ENCODE measurements around the gene ZBTB7B. TPM values are rescaled to one million over a fixed set of nuclear protein-coding genes. Genes with fewer than 3 reads are reported as not detected.

Gene ZBTB7B
- total RNA-seq, 1 experiment from 2014 or later: 15.3 TPM

- no peaks in the 10 kb centered on the region for H3K27me3 ChIP-seq (replicated peaks)
- H3K27ac ChIP-seq: no peak overlapping the region
- H3K4me3 ChIP-seq: no peak overlapping the region
- no peaks in the 10 kb centered on the region for H3K36me3 ChIP-seq
- peaks cover 34% of the 10 kb centered on the region for H3K4me1 ChIP-seq (replicated peaks)
- no peak for DNase-seq (ENCODE audit: low read depth in 1 of 2, low spot score in 2 of 2)
- no peaks in the 10 kb centered on the region for H3K9me3 ChIP-seq (replicated peaks)
These were observed 51.0 kb downstream of the ZBTB7B start for GRCh38 chr1:155053531-155054105.

- Histone ChIP-seq H3K4me1 (replicated peaks) (peaks cover 9% of the 10 kb centered on the region), H3K36me3 (no peaks in the 10 kb centered on the region), H3K4me3 (no peak overlapping the region), H3K27me3 (replicated peaks) (no peaks in the 10 kb centered on the region), H3K27ac (no peak overlapping the region), H3K9me3 (replicated peaks) (no peaks in the 10 kb centered on the region)
- no peak for DNase-seq (ENCODE audit: low read depth in 1 of 2, low spot score in 2 of 2)
These were observed 54.5 kb downstream of the ZBTB7B start for GRCh38 chr1:155057104-155057503.

GRCh38 chr1:155057788-155058211, 55.2 kb downstream of the ZBTB7B start:
- no peak for DNase-seq (ENCODE audit: low read depth in 1 of 2, low spot score in 2 of 2)

GRCh38 chr1:155060736-155061135, 58.1 kb downstream of the ZBTB7B start:
- DNase-seq (ENCODE audit: low read depth in 1 of 2, low spot score in 2 of 2): no peak
- Histone ChIP-seq H3K27ac (no peak overlapping the region), H3K9me3 (replicated peaks) (0 out of 2 replicates have a peak, but pooled peaks cover 2% of the 10 kb centered on the region), H3K27me3 (replicated peaks) (no peaks in the 10 kb centered on the region), H3K4me1 (replicated peaks) (peaks cover 21% of the 10 kb centered on the region), H3K36me3 (no peaks in the 10 kb centered on the region), H3K4me3 (no peak overlapping the region)

More at GRCh38 chr1:155057788-155058211, 55.2 kb downstream of the ZBTB7B start:
- no peaks in the 10 kb centered on the region for H3K9me3 ChIP-seq (replicated peaks)
- no peak overlapping the region for H3K4me3 ChIP-seq
- no peaks in the 10 kb centered on the region for H3K27me3 ChIP-seq (replicated peaks)
- H3K36me3 ChIP-seq: no peaks in the 10 kb centered on the region
- no peak overlapping the region for H3K27ac ChIP-seq
- H3K4me1 ChIP-seq (replicated peaks): peaks cover 5% of the 10 kb centered on the region

- H3K4me1 ChIP-seq (replicated peaks): peaks cover 21% of the 10 kb centered on the region
- H3K36me3 ChIP-seq: no peaks in the 10 kb centered on the region
- H3K9me3 ChIP-seq (replicated peaks): 0 out of 2 replicates have a peak, but pooled peaks cover 2% of the 10 kb centered on the region
- H3K27ac ChIP-seq: no peak overlapping the region
- H3K4me3 ChIP-seq: no peak overlapping the region
- peak; percentile 81 to 94 for DNase-seq (ENCODE audit: low read depth in 1 of 2, low spot score in 2 of 2)
- no peaks in the 10 kb centered on the region for H3K27me3 ChIP-seq (replicated peaks)
These were observed 59.0 kb downstream of the ZBTB7B start for GRCh38 chr1:155061381-155062150.

- Histone ChIP-seq H3K27me3 (replicated peaks) (no peaks in the 10 kb centered on the region), H3K27ac (no peak overlapping the region), H3K4me3 (no peak overlapping the region), H3K36me3 (no peaks in the 10 kb centered on the region), H3K4me1 (replicated peaks) (peaks cover 21% of the 10 kb centered on the region), H3K9me3 (replicated peaks) (0 out of 2 replicates have a peak, but pooled peaks cover 2% of the 10 kb centered on the region)
- no peak for DNase-seq (ENCODE audit: low read depth in 1 of 2, low spot score in 2 of 2)
These were observed 59.6 kb downstream of the ZBTB7B start for GRCh38 chr1:155062151-155062686.

GRCh38 chr1:155062702-155063411, 60.3 kb downstream of the ZBTB7B start:
- no peaks in the 10 kb centered on the region for H3K27me3 ChIP-seq (replicated peaks)
- no peak for DNase-seq (ENCODE audit: low read depth in 1 of 2, low spot score in 2 of 2)
- 0 out of 2 replicates have a peak, but pooled peaks cover 2% of the 10 kb centered on the region for H3K9me3 ChIP-seq (replicated peaks)
- H3K27ac ChIP-seq: no peak overlapping the region
- no peaks in the 10 kb centered on the region for H3K36me3 ChIP-seq
- peaks cover 21% of the 10 kb centered on the region for H3K4me1 ChIP-seq (replicated peaks)
- H3K4me3 ChIP-seq: peak overlapping the region; percentile 87

GRCh38 chr1:155063550-155064110, 61.0 kb downstream of the ZBTB7B start, which contains the start of gene EFNA4:
Gene EFNA4 (plus strand): TSS chr1:155063740. CDS start chr1:155063824, 84 bp downstream.
- H3K27me3 ChIP-seq (replicated peaks): no peaks in the 10 kb centered on the region
- 0 out of 2 replicates have a peak, but pooled peaks cover 2% of the 10 kb centered on the region for H3K9me3 ChIP-seq (replicated peaks)
- H3K4me3 ChIP-seq: peak within 1 kb of the TSS; percentile 87
- no peaks in the 10 kb centered on the region for H3K36me3 ChIP-seq
- H3K27ac ChIP-seq: no peak within 1 kb of the TSS
- peaks cover 21% of the 10 kb centered on the region for H3K4me1 ChIP-seq (replicated peaks)
- peak; percentile 80 for DNase-seq (ENCODE audit: low read depth in 1 of 2, low spot score in 2 of 2)

GRCh38 chr1:155064111-155064831, 61.7 kb downstream of the ZBTB7B start:
- Histone ChIP-seq H3K36me3 (no peaks in the 10 kb centered on the region), H3K4me3 (peak overlapping the region; percentile 87), H3K4me1 (replicated peaks) (peaks cover 21% of the 10 kb centered on the region), H3K9me3 (replicated peaks) (0 out of 2 replicates have a peak, but pooled peaks cover 2% of the 10 kb centered on the region), H3K27ac (no peak overlapping the region), H3K27me3 (replicated peaks) (no peaks in the 10 kb centered on the region)
- no peak for DNase-seq (ENCODE audit: low read depth in 1 of 2, low spot score in 2 of 2)

- Histone ChIP-seq H3K27ac (no peak overlapping the region), H3K4me3 (no peak overlapping the region), H3K4me1 (replicated peaks) (peaks cover 21% of the 10 kb centered on the region), H3K36me3 (no peaks in the 10 kb centered on the region), H3K9me3 (replicated peaks) (0 out of 2 replicates have a peak, but pooled peaks cover 2% of the 10 kb centered on the region), H3K27me3 (replicated peaks) (no peaks in the 10 kb centered on the region)
- no peak for DNase-seq (ENCODE audit: low read depth in 1 of 2, low spot score in 2 of 2)
These were observed 62.3 kb downstream of the ZBTB7B start for GRCh38 chr1:155064832-155065429.

- DNase-seq (ENCODE audit: low read depth in 1 of 2, low spot score in 2 of 2): no peak
- Histone ChIP-seq H3K27me3 (replicated peaks) (no peaks in the 10 kb centered on the region; the same call in 1 of the 2 replicates), H3K27ac (no peak overlapping the region), H3K4me3 (no peak overlapping the region), H3K9me3 (replicated peaks) (0 out of 2 replicates have a peak, but pooled peaks cover 2% of the 10 kb centered on the region), H3K4me1 (replicated peaks) (peaks cover 28% of the 10 kb centered on the region), H3K36me3 (no peaks in the 10 kb centered on the region)
These were observed 64.2 kb downstream of the ZBTB7B start for GRCh38 chr1:155066777-155067176.

Measured in SJSA1 (cell line).